Measurements from ENCODE around the gene BOD1L1. TPM values are rescaled to one million over a fixed set of nuclear protein-coding genes. Genes with fewer than 3 reads are reported as not detected.

The BOD1L1 gene
- total and polyA plus RNA-seq, 2 donors (not counting 1 experiment from before 2014, with no cell fraction given) = 20.1 to 34.3 TPM

GRCh38 chr4:13597141-13597540 is 30.4 kb downstream of the BOD1L1 start:
- Histone ChIP-seq H3K27ac (ENCODE audit: insufficient read depth, low read length) (no peak overlapping the region), H3K4me3 (replicated peaks in 1 of 4; ENCODE audit: control extremely low read depth in 1 of 4, insufficient read depth in 1 of 4, low read depth in 3 of 4, low read length in 4 of 4) (no peak overlapping the region), H3K27me3 (ENCODE audit: control insufficient read depth, insufficient read depth, low read length) (no peaks in the 10 kb centered on the region), H4K20me1 (ENCODE audit: control insufficient read depth, extremely low read depth, insufficient read depth, low read length) (no peaks in the 10 kb centered on the region), H3K4me1 (ENCODE audit: control insufficient read depth, extremely low read depth, insufficient read depth, low read length) (no peaks in the 10 kb centered on the region), H3K9me3 (ENCODE audit: control insufficient read depth, insufficient read depth, low read depth, low read length) (no peaks in the 10 kb centered on the region), H3K4me2 (ENCODE audit: extremely low read depth, insufficient read depth, low read length) (no peak overlapping the region), H3K9ac (ENCODE audit: insufficient read depth, low read length) (no peak overlapping the region), H2AFZ (ENCODE audit: low read length) (no peak overlapping the region), H3K36me3 (ENCODE audit: control insufficient read depth, insufficient read depth, low read length) (peaks cover 5% of the 10 kb centered on the region), H3K79me2 (ENCODE audit: control insufficient read depth, insufficient read depth, low read length) (no peaks in the 10 kb centered on the region)
- no peak for DNase-seq (ENCODE audit: low read depth in 2 of 2)
- TF ChIP-seq, protein P1, sequence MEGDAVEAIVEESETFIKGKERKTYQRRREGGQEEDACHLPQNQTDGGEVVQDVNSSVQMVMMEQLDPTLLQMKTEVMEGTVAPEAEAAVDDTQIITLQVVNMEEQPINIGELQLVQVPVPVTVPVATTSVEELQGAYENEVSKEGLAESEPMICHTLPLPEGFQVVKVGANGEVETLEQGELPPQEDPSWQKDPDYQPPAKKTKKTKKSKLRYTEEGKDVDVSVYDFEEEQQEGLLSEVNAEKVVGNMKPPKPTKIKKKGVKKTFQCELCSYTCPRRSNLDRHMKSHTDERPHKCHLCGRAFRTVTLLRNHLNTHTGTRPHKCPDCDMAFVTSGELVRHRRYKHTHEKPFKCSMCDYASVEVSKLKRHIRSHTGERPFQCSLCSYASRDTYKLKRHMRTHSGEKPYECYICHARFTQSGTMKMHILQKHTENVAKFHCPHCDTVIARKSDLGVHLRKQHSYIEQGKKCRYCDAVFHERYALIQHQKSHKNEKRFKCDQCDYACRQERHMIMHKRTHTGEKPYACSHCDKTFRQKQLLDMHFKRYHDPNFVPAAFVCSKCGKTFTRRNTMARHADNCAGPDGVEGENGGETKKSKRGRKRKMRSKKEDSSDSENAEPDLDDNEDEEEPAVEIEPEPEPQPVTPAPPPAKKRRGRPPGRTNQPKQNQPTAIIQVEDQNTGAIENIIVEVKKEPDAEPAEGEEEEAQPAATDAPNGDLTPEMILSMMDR (conservative IDR thresholded peaks at IDR 0.05 in 1 of 2, IDR thresholded peaks at IDR 0.05 in 1 of 2; ENCODE audit: low read depth in 1 of 2, low read length in 2 of 2) = no peak
- TF ChIP-seq EZH2 (IDR thresholded peaks at IDR 0.05; ENCODE audit: low read length, missing control alignments) = no peak

GRCh38 chr4:13592220-13592619 is 35.3 kb downstream of the BOD1L1 start:
- no peaks in the 10 kb centered on the region for H3K27me3 ChIP-seq (ENCODE audit: control insufficient read depth, insufficient read depth, low read length)
- no peaks in the 10 kb centered on the region for H4K20me1 ChIP-seq (ENCODE audit: control insufficient read depth, extremely low read depth, insufficient read depth, low read length)
- no peak overlapping the region for H3K4me2 ChIP-seq (ENCODE audit: extremely low read depth, insufficient read depth, low read length)
- H2AFZ ChIP-seq (ENCODE audit: low read length) = no peak overlapping the region
- H3K4me1 ChIP-seq (ENCODE audit: control insufficient read depth, extremely low read depth, insufficient read depth, low read length) = no peaks in the 10 kb centered on the region
- H3K79me2 ChIP-seq (ENCODE audit: control insufficient read depth, insufficient read depth, low read length) = no peaks in the 10 kb centered on the region
- H3K9ac ChIP-seq (ENCODE audit: insufficient read depth, low read length) = no peak overlapping the region
- peaks cover 8% of the 10 kb centered on the region for H3K36me3 ChIP-seq (ENCODE audit: control insufficient read depth, insufficient read depth, low read length)
- no peak for TF ChIP-seq EZH2 (IDR thresholded peaks at IDR 0.05; ENCODE audit: low read length, missing control alignments)
- TF ChIP-seq, protein P1 (conservative IDR thresholded peaks at IDR 0.05 in 1 of 2, IDR thresholded peaks at IDR 0.05 in 1 of 2; ENCODE audit: low read depth in 1 of 2, low read length in 2 of 2) = no peak
- no peaks in the 10 kb centered on the region for H3K9me3 ChIP-seq (ENCODE audit: control insufficient read depth, insufficient read depth, low read depth, low read length)
- no peak overlapping the region for H3K27ac ChIP-seq (ENCODE audit: insufficient read depth, low read length)
- DNase-seq (ENCODE audit: low read depth in 2 of 2) = no peak
- no peak overlapping the region for H3K4me3 ChIP-seq (replicated peaks in 1 of 4; ENCODE audit: control extremely low read depth in 1 of 4, insufficient read depth in 1 of 4, low read depth in 3 of 4, low read length in 4 of 4)

DNA sequence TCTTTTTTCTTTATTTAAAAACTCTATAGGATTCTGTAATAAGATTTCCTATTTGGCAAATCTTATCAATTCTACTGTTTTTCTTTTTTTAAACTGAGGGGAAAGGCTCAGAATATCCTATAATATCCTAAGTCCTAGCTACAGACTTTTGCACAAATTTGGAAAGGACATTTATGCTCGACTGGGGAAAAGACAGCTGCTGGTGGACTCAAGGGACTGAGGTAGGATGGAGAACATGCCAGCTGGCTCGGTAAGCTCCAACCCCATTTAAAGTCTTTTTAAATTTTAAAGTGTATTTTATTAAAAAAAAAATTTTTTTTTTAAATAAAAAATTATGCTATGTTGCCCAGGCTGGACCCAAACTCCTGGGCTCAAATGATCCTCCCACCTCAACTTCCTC is 36.8 kb downstream of the BOD1L1 start:
- Histone ChIP-seq H3K9ac (ENCODE audit: insufficient read depth, low read length) (no peak overlapping the region), H3K4me1 (ENCODE audit: control insufficient read depth, extremely low read depth, insufficient read depth, low read length) (no peaks in the 10 kb centered on the region), H3K27me3 (ENCODE audit: control insufficient read depth, insufficient read depth, low read length) (no peaks in the 10 kb centered on the region), H3K79me2 (ENCODE audit: control insufficient read depth, insufficient read depth, low read length) (no peaks in the 10 kb centered on the region), H4K20me1 (ENCODE audit: control insufficient read depth, extremely low read depth, insufficient read depth, low read length) (no peaks in the 10 kb centered on the region), H3K9me3 (ENCODE audit: control insufficient read depth, insufficient read depth, low read depth, low read length) (no peaks in the 10 kb centered on the region), H3K4me3 (replicated peaks in 1 of 4; ENCODE audit: control extremely low read depth in 1 of 4, insufficient read depth in 1 of 4, low read depth in 3 of 4, low read length in 4 of 4) (no peak overlapping the region), H2AFZ (ENCODE audit: low read length) (no peak overlapping the region), H3K4me2 (ENCODE audit: extremely low read depth, insufficient read depth, low read length) (no peak overlapping the region), H3K27ac (ENCODE audit: insufficient read depth, low read length) (no peak overlapping the region), H3K36me3 (ENCODE audit: control insufficient read depth, insufficient read depth, low read length) (peaks cover 10% of the 10 kb centered on the region)
- DNase-seq (ENCODE audit: low read depth in 2 of 2) = no peak
- TF ChIP-seq, protein P1 (conservative IDR thresholded peaks at IDR 0.05 in 1 of 2, IDR thresholded peaks at IDR 0.05 in 1 of 2; ENCODE audit: low read depth in 1 of 2, low read length in 2 of 2) = no peak
- TF ChIP-seq EZH2 (IDR thresholded peaks at IDR 0.05; ENCODE audit: low read length, missing control alignments) = no peak
